ENCODE results near the gene FAM181A.

FAM181A gene

DNA sequence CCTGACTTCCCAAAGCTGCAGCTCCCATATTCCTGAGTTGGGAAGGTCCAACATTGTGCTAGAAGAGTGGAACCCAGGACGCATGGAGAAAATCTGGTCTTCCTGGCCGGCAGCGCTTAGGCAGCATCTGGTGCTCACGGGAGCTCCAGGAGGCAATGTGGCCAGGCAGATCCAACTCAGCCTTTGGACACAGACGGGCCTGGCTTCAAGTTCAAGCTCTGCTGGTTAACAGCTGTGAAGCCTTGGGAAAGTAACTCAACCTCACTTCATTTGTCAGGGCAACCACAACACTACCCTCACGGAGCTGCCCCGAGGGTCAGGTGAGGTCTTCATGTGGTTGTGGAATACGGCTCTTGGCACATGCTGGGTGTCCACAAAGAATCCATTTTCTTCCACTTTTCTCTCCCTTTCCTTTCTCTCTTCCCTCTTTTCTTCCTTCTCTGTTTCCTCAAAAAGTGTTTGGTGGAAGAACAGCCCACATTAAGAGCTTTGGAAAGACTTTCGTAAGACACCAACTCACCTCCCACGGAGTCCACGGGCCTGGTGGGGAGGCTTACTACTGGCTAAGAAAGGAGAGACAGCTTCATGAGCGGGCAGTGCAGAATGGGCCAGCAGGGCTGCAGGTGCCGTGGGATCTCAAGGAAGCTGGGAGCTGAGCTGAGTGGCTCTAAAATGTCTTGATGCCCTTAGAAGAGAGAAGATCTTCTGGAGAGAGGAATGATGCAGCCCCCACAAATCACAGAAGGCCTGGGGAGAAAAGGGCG is 2.4 kb upstream of the FAM181A start:
- H3K4me3 ChIP-seq (ENCODE audit: low read depth, low read length) = no peak overlapping the region
- no peak for DNase-seq (ENCODE audit: low read depth)
- TF ChIP-seq, protein P1, sequence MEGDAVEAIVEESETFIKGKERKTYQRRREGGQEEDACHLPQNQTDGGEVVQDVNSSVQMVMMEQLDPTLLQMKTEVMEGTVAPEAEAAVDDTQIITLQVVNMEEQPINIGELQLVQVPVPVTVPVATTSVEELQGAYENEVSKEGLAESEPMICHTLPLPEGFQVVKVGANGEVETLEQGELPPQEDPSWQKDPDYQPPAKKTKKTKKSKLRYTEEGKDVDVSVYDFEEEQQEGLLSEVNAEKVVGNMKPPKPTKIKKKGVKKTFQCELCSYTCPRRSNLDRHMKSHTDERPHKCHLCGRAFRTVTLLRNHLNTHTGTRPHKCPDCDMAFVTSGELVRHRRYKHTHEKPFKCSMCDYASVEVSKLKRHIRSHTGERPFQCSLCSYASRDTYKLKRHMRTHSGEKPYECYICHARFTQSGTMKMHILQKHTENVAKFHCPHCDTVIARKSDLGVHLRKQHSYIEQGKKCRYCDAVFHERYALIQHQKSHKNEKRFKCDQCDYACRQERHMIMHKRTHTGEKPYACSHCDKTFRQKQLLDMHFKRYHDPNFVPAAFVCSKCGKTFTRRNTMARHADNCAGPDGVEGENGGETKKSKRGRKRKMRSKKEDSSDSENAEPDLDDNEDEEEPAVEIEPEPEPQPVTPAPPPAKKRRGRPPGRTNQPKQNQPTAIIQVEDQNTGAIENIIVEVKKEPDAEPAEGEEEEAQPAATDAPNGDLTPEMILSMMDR (IDR thresholded peaks at IDR 0.05; ENCODE audit: low read depth, low read length, missing control alignments) = no peak

DNA sequence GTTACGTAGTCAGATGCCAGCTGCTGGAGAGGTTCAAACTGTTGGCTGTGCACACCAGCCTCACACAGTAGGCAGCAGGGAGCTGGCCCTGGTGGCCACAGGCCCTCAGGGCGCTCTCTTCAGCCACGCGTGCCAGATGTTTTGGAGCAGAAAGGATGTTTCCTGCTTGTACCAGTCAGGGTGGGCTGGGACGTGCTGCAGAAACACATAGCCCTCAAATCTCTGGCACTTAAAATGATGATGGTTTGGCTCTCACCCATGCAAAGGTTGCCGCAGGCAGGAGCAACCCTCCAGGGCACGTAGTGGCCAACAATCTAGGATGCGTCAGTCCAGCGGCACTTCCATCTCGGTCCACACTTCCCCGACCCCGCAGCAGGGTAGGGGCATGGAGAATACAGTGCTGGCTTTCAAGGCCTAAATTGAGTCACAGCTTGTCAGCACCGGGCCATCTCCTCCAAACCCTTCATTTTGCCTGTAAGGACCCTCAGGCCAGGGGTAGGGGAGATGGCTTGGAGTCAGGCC is 1.7 kb upstream of the FAM181A start:
- DNase-seq (ENCODE audit: low read depth) = no peak
- TF ChIP-seq, protein P1 (IDR thresholded peaks at IDR 0.05; ENCODE audit: low read depth, low read length, missing control alignments) = no peak
- no peak overlapping the region for H3K4me3 ChIP-seq (ENCODE audit: low read depth, low read length)

DNA sequence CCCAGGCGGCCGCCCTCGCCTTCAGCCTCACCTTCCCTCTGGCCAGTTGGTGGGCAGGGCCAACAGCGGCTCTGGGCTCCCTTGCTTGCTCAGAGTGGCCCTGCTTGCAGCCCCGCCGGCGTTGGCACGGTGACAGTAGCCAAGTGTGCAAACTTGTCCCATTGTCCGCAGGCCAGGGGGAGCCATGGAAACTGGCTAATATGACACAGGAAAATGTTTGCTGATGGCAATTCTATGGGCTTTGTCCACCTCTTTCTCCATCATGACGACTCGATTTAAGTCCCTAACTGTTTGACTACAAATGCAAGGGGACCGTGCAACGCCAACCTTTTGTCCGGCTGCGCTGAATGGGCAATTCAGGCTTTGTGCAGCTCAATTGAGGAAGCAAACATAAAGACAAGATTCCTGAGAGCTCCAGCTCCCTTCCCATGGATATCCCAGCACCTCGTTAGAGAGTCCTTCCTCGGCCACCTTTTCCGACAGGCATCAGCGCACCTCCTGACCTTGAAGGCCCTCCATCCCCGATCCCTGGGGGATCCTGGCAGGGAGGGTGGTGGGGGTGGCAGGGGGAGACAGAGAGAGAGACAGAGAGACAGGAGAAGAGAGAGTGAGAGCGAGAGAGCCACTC is 785 bp upstream of the FAM181A start:
- TF ChIP-seq, protein P1 (IDR thresholded peaks at IDR 0.05; ENCODE audit: low read depth, low read length, missing control alignments) = no peak
- no peak overlapping the region for H3K4me3 ChIP-seq (ENCODE audit: low read depth, low read length)
- no peak for DNase-seq (ENCODE audit: low read depth)

DNA sequence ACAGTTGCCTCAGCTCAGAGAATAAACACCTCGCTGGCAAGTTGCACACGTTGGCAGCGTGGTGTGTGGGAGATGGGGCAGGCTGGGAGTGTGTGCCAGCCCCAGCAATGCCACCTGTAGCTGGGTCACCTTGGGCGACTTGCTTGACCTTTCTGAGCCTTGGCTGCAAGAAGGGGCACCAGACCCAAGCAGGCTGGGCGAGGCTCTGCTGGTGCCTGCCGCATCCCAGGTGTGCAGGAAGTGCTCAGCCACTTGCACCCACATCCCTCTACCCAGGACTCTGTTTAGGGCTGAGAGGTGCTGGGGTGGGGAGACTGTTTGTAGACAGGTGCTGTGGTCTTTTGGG is 629 bp downstream of the FAM181A start:
- TF ChIP-seq, protein P1 (IDR thresholded peaks at IDR 0.05; ENCODE audit: low read depth, low read length, missing control alignments) = no peak
- DNase-seq (ENCODE audit: low read depth) = no peak
- no peak overlapping the region for H3K4me3 ChIP-seq (ENCODE audit: low read depth, low read length)

DNA sequence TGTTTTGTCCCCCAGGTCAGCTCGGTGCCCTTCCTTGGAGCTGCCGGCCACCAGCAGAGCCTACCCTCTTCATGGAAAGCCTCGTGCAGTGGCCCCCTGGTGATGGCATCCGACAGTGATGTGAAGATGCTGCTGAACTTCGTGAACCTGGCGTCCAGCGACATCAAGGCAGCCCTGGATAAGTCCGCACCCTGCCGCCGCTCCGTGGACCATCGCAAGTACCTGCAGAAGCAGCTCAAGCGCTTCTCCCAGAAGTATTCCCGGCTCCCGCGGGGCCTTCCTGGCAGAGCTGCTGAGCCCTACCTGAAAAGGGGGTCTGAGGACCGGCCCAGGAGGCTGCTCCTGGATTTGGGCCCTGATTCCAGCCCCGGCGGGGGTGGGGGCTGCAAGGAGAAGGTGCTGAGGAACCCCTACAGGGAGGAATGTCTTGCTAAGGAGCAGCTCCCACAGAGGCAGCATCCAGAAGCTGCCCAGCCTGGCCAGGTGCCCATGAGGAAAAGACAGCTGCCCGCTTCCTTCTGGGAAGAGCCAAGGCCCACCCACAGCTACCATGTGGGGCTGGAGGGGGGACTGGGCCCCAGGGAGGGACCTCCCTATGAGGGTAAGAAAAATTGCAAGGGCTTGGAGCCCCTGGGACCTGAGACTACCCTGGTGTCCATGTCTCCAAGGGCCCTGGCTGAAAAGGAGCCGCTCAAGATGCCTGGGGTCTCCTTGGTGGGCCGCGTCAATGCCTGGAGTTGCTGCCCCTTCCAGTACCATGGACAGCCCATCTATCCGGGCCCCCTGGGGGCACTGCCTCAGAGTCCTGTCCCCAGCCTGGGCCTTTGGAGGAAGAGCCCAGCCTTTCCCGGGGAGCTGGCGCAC is 1.3 kb downstream of the FAM181A start:
- no peak for DNase-seq (ENCODE audit: low read depth)
- H3K4me3 ChIP-seq (ENCODE audit: low read depth, low read length) = no peak overlapping the region
- TF ChIP-seq, protein P1 (IDR thresholded peaks at IDR 0.05; ENCODE audit: low read depth, low read length, missing control alignments) = no peak

DNA sequence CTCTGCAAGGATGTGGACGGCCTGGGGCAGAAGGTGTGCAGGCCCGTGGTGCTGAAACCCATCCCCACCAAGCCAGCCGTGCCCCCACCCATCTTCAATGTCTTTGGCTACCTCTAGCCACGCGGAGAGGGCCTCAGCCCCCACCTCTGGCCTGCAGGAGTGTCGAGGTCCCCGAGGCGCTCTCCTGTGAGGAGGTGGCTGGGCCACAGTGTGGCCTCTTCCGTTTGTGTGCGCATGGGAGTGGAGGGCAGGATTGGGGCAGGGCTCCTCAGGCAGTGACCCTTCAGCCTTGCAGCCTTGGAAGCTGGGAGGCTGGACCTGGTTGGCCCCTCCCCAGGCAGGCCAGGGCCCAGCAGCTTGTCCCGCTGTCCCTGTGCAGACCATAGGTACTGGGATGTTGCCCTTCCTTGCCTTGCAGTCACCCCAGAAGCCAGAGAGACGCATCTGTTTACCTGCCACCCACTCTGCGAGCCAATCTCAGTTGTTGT is 1.9 kb downstream of the FAM181A start:
- H3K4me3 ChIP-seq (ENCODE audit: low read depth, low read length) = no peak overlapping the region
- DNase-seq (ENCODE audit: low read depth) = no peak
- TF ChIP-seq, protein P1 (IDR thresholded peaks at IDR 0.05; ENCODE audit: low read depth, low read length, missing control alignments) = no peak

Data from GM12864 (cell line).